ENCODE measurements around the gene TP53I13. TPM values are rescaled to one million over a fixed set of nuclear protein-coding genes. Genes with fewer than 3 reads are reported as not detected.
"Not testable (repeated sequence)": the region's sequence is repeated elsewhere in the genome, so short reads cannot be mapped to it uniquely, and the experiment has no call there.

The TP53I13 gene
- total and polyA plus RNA-seq, 11 donors, result 23.8 to 93.0 (median 42.7) TPM

GRCh38 chr17:29549177-29549923, 19.2 kb upstream of the TP53I13 start:
- Histone ChIP-seq H3K36me3 (peaks cover 0 to 24% (median 9%) of the 10 kb centered on the region in 9 donors), H3K27ac (no peak overlapping the region), H3K9me3 (no peaks in the 10 kb centered on the region), H3K4me1 (peaks cover 0 to 15% (median 6%) of the 10 kb centered on the region in 12 donors), H3K4me3 (no peak overlapping the region), H3K27me3 (no peaks in the 10 kb centered on the region)
- TF ChIP-seq POLR2A (IDR thresholded peaks at IDR 0.05) (no peak), CTCF (IDR thresholded peaks at IDR 0.05) (no peak)
- 33 to 38% (median 34%) methylated on average over 5 of the region's 5 CpGs for WGBS, 4 donors
- ATAC-seq (peak in 2 of 4 donors; percentile 18 to 22), DNase-seq (no peak)
- intact Hi-C loops (cut with DNase I), result no loop called here

DNA sequence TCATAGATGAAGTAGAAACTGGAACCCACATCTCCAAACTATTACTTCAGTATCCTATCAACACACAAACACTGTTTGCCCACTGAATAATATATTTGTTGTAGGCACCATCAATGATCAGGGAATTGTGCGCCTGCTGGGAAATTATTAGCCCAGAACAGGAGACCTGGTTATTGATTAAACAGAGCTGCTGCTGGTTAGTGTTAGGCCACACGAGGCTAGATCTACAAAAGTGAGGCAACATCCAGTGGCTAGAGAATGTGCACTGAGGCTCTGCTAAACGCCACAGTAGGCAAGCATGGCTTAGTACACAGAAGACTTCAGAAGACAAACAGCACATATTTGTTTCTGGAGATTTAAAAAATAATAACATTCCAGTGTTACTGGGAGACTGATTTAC, 12.7 kb upstream of the TP53I13 start:
- no peak overlapping the region for H3K27ac ChIP-seq
- H3K27me3 ChIP-seq, result no peaks in the 10 kb centered on the region
- H3K9me3 ChIP-seq, result no peaks in the 10 kb centered on the region
- no peak for ATAC-seq
- 82 to 87% (median 85%) methylated on average over 3 of the region's 3 CpGs for WGBS, 4 donors
- intact Hi-C loops (cut with DNase I), result no loop called here
- no peak for TF ChIP-seq POLR2A (IDR thresholded peaks at IDR 0.05)
- TF ChIP-seq CTCF (IDR thresholded peaks at IDR 0.05), result no peak
- DNase-seq, result no peak
- peaks cover 0 to 3% (median 0%) of the 10 kb centered on the region in 12 donors for H3K4me1 ChIP-seq
- no peaks in the 10 kb centered on the region for H3K36me3 ChIP-seq
- no peak overlapping the region for H3K4me3 ChIP-seq

DNA sequence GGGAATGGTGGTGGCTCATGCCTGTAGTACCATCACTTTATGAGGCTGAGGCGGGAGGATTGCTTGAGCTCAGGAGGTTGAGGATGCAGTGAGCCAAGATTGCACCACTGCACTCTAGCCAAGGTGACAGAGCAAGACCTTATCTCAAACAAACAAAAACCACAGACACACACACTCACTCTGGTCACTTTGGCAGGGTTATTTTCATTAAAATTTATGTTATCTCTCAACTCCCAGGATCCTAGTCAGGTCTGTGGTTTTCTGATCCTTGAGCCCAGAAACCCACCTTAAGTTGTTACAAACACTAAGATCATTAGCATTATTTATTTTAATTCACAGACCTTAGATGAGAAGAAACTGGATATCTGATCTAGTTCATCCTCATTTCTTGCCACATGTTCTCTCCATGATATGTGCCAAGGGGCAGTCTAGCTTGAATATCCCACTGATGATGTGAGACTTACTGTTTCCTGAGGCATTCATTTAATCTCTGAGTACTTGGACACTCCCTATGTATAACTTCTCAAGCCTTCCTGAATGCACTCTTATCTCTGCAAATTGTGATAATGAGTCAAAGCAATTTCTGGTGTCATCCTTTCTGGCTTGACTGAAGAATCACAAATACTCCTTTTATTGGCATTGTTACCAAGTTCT, 11.3 kb upstream of the TP53I13 start:
- 89 to 95% (median 91%) methylated on average over 1 of the region's 1 CpG for WGBS, 4 donors
- H3K27me3 ChIP-seq, result no peaks in the 10 kb centered on the region
- H3K27ac ChIP-seq, result no peak overlapping the region
- DNase-seq, result no peak
- TF ChIP-seq CTCF (IDR thresholded peaks at IDR 0.05), result no peak
- no peak for TF ChIP-seq POLR2A (IDR thresholded peaks at IDR 0.05)
- intact Hi-C loops (cut with DNase I), result no loop called here
- H3K4me1 ChIP-seq, result peaks cover 0 to 16% (median 4%) of the 10 kb centered on the region in 12 donors
- H3K36me3 ChIP-seq, result peaks cover 0 to 3% (median 0%) of the 10 kb centered on the region in 9 donors
- H3K4me3 ChIP-seq, result no peak overlapping the region
- no peak for ATAC-seq
- H3K9me3 ChIP-seq, result no peaks in the 10 kb centered on the region

- no peak for DNase-seq
- Histone ChIP-seq H3K27ac (no peak overlapping the region), H3K4me3 (no peak overlapping the region), H3K36me3 (peaks cover 0 to 3% (median 0%) of the 10 kb centered on the region in 9 donors), H3K9me3 (no peaks in the 10 kb centered on the region), H3K27me3 (no peaks in the 10 kb centered on the region), H3K4me1 (peaks cover 0 to 22% (median 4%) of the 10 kb centered on the region in 12 donors)
- ATAC-seq, result no peak
- TF ChIP-seq CTCF (IDR thresholded peaks at IDR 0.05), result no peak
- TF ChIP-seq POLR2A (IDR thresholded peaks at IDR 0.05), result no peak
- intact Hi-C loops (cut with DNase I), result no loop called here
Observed at GRCh38 chr17:29557739-29558116, 10.8 kb upstream of the TP53I13 start.

GRCh38 chr17:29558139-29558538, 10.4 kb upstream of the TP53I13 start:
- intact Hi-C loops (cut with DNase I); ATAC-seq; DNase-seq; H3K4me3 ChIP-seq; H3K9me3 ChIP-seq; H3K36me3 ChIP-seq; H3K27me3 ChIP-seq; H3K27ac ChIP-seq: not testable (repeated sequence)
- whole genome bisulfite sequencing, 4 donors, result 91 to 95% (median 93%) methylated on average over 5 of the region's 5 CpGs
- H3K4me1 ChIP-seq, result peaks cover 0 to 22% (median 4%) of the 10 kb centered on the region in 12 donors
